Activated T-cell treated with anti-CD3 and anti-CD28 coated beads, Interleukin-2, amount 50 U/mL, for 1 hour (primary cell): ENCODE results near the gene PTDSS2.
A peak's percentile ranks its signal among the peaks of the same experiment; 100 is the strongest.
"Not testable (repeated sequence)": the region's sequence is repeated elsewhere in the genome, so short reads cannot be mapped to it uniquely, and the experiment has no call there.

Source experiments
- DNase-seq: peaks from one replicate; pipeline ENCODE4 v3.0.0-alpha.2; 2020

Gene PTDSS2

GRCh38 chr11:449889-450808, at the start of gene PTDSS2:
Gene PTDSS2 (plus strand): TSS chr11:450279. CDS start chr11:450456, 177 bp downstream.
- DNase-seq = peak; percentile 94

- not testable (repeated sequence) for DNase-seq
These were observed 48.9 kb upstream of the PTDSS2 start for GRCh38 chr11:401196-401595.

- no peak for DNase-seq
These were observed 46.9 kb upstream of the PTDSS2 start for GRCh38 chr11:403021-403760.

GRCh38 chr11:403761-404431, 46.2 kb upstream of the PTDSS2 start:
- no peak for DNase-seq

- no peak for DNase-seq
These were observed 45.4 kb upstream of the PTDSS2 start for GRCh38 chr11:404551-405264.

- no peak for DNase-seq
These were observed 44.6 kb upstream of the PTDSS2 start for GRCh38 chr11:405323-405953.

- no peak for DNase-seq
These were observed 43.9 kb upstream of the PTDSS2 start for GRCh38 chr11:405954-406795.

GRCh38 chr11:406796-407650, 43.1 kb upstream of the PTDSS2 start:
- peak; percentile 90 for DNase-seq

- no peak for DNase-seq
These were observed 42.4 kb upstream of the PTDSS2 start for GRCh38 chr11:407651-408123.

- DNase-seq = no peak
These were observed 41.7 kb upstream of the PTDSS2 start for GRCh38 chr11:408154-409007.

- no peak for DNase-seq
These were observed 41.0 kb upstream of the PTDSS2 start for GRCh38 chr11:409008-409599.

- DNase-seq = no peak
These were observed 40.2 kb upstream of the PTDSS2 start for GRCh38 chr11:409600-410483.

- not testable (repeated sequence) for DNase-seq
These were observed 39.4 kb upstream of the PTDSS2 start for GRCh38 chr11:410711-411110.

- DNase-seq = not testable (repeated sequence)
These were observed 38.6 kb upstream of the PTDSS2 start for GRCh38 chr11:411520-411919.

- no peak for DNase-seq
These were observed 37.4 kb upstream of the PTDSS2 start for GRCh38 chr11:412641-413119.

GRCh38 chr11:413120-414081, 36.7 kb upstream of the PTDSS2 start:
- no peak for DNase-seq
